CD4-positive, alpha-beta T cell treated with Interleukin-10 for 1 hour (primary cell): ENCODE measurements around the gene GRB2.
"Not testable (repeated sequence)": the region's sequence is repeated elsewhere in the genome, so short reads cannot be mapped to it uniquely, and the experiment has no call there.

ENCODE experiments used
- DNase-seq: peaks from one replicate; pipeline ENCODE4 v3.0.0-alpha.2; 2020

Gene GRB2

DNA sequence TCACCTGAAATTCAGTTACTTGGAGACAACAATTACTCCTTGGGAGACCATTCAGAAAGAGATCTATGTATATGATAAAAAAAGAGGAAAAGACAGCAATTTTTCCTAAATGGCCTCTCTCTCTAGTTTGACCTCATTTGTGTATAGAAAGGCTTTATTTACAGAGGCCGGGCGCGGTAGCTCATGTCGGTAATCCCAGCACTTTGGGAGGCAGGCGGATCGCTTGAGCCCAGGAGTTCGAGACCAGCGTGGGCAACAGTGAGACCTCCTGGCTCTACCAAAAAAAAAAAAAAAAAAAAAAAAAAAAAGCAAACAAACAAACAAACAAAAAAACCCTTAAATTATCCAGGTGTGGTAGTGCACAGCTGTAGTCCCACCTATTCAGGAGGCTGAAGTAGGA, 20.7 kb downstream of the GRB2 start:
- no peak for DNase-seq

DNA sequence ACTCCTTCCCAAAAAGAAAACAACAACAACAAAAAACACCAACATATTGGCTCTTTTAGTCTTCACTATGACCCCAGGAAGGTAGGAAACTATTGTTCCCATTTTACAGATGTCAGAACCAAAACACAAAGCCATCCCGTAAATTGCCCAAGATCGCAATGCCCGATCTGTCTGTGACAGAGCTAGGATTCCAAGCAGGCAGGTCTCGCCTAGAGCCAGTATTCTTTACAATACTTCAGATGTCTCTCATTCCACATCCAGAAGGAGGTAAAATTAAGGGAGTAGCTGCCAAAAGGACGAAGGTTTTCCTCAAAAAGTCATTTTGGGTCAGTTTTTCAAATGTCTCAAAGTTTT, 21.7 kb downstream of the GRB2 start:
- DNase-seq, result no peak

DNA sequence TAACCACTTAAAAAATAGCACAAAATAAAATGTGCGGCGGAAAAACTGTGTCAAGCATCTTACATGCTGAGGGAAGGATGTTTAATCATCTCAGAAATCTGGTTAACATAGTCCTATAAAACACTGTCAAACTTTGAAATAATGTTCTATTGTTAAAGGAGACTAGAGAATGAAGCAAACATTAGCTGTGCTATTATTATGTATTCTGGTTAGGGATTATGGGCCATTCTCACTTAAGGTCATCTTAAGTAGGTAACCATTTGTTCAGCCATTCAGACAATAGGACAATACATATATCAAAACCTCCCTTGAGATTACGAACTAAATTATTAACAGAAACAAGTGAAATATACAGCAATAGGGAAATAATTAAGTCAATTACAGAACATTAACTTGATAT, 24.7 kb downstream of the GRB2 start:
- no peak for DNase-seq

DNA sequence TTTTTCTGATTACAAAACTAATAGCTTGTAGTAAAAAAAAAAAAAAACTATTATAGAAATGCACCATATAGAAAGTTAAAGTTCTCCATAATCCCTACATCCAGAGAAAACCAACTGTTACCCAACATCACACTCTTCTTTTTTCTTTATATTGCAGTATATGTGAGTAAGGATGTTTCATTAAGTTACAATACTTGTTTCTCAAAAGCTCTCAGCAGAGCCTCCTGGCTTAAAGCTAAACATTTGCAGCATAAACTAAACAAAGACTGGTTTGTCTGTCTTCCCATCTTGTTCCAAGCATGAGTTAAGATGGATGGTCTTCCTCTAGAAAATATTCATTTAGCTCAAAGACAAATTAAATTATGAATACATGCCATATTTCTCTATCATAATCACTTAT, 25.2 kb downstream of the GRB2 start:
- no peak for DNase-seq

DNA sequence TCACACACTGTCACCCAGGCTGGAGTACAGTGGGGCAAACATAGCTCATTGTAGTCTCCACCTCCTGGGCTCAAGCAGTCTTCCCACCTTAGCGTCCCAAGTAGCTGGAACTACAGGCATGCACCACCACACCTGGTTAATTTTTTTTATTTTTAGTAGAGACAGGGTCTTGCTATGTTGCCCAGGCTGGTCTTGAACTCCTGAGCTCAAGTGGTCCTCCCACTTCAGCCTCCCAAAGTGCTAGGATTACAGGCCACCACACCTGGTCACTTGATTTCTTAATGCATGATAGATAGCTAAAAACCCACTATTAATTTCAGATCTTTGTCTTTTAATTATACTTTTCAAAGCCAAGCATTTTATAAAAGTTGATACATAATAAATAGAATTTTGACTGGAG, 26.1 kb downstream of the GRB2 start:
- not testable (repeated sequence) for DNase-seq

DNA sequence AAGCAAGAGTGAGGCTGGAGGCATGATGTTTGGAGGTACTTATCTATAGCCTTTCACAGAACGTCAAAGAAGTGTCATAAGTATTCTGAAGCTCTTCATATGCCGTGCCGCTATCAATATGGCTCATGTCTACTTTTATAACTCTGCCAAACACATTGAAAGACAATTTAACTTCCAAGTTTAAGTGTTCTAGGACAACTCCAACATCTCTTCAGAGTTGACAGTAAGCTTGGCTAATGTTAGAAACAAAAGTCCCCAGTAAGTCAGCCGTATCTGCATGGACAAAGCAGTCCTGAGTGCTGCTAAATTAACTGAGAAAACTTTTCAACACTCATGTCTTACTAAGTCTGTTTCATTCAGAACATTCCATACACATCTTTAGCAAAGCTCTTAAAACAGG, 32.2 kb downstream of the GRB2 start:
- DNase-seq, result no peak

DNA sequence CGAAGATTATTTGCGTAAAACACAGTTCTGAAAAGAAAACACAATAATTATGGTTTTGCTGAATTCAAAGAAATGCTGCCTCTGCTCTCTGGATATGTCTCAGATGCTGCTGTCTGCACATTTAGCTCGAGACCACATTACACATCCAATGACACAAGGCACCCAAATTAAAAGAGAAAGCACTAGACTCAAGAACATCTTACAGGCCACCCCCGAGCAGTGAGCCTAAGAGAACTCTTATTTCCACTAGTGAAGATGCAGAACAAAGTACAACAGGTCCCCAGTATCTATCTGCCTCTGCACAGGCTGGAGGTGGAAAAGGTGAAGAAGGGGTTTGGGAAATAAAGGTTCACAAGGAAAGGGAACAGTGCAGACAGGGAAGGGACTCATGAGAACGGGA, 33.5 kb downstream of the GRB2 start:
- DNase-seq, result no peak

DNA sequence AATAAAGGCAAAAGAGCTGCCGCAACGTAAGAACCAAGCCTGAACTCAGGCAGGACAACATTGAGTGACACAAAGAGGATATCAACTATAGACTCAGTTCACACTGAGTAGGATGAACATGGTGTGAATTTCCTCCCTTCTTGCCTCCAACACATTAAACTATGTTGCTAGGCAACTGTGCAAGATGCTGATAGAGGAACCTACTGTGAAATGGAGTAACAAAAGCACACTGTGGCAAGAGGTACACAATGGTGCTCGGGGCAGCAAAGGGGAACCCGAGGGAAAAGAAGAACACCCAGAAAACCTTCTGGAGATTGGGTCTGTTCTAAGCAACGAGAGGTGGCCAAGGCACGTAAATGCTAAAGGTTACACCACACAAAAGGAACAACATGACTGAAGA, 34.1 kb downstream of the GRB2 start:
- peak; percentile 28 for DNase-seq

DNA sequence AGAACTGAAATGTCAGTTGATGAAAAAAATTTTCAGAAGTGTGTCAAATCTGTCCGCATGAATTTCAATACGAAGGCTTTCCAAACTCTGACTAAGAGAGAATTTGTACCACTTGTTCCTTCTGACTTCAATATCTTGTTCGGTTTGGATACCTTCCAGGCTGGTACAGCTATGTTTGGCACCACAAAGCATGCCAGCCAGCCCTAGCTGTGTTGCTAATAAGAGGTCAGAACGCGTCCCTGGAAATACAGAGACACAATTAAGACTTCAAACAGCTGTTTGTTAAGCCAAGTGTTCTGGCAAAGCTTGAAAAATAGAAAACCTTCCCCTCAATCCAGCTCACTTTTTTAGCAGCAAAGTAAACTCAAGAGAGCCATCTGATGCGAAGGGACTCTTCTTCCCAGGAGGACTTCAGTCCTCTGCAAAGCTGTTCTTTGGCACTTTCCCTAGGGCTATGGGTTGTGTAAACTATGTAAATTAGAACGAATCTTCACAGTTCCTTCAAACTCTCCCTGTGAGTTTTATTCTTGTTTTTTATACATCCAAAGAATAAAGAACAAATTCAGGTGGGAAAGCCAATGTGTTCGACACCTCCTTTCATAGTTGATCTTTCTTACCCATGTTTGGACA, 35.1 kb downstream of the GRB2 start:
- DNase-seq, result no peak

DNA sequence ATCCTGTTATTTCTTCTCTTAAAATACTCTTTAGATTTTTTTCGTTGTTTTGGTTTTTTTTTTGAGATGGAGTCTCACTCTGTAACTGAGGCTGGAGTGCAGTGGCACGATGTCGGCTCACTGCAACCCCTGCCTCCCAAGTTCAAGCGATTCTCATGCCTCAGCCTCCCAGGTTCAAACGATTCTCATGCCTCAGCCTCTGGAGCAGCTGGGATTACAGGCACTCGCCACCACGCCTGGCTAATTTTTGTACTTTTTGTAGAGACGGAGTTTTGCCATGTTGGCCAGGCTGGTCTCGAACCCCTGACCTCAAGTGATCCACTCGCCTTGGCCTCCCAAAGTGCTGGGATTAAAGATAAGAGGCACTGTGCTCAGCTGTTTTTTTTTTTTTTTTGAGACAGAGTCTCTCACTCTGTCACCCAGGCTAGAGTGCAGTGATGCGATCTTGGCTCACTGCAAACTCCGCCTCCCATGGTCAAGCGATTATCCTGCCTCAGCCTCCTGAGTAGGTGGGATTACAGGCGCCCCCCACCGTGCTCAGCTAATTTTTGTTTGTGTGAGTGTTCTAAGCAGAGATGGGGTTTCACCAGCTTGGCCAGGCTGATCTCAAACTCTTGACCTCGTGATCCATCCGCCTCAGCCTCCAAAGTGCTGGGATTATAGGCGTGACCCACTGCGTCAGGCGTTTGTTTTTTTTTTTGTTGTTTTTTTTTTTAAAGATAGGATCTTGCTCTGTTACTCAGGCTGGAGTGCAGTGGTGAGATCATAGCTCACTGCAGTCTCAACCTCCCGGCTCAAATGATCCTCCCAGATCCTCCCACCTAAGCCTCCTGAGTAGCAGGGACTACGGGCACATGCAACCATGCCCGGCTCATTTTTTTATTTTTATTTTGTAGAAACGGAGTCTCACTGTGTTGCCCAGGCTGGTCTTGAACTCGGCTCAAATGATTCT, 37.4 kb downstream of the GRB2 start:
- DNase-seq, result not testable (repeated sequence)

DNA sequence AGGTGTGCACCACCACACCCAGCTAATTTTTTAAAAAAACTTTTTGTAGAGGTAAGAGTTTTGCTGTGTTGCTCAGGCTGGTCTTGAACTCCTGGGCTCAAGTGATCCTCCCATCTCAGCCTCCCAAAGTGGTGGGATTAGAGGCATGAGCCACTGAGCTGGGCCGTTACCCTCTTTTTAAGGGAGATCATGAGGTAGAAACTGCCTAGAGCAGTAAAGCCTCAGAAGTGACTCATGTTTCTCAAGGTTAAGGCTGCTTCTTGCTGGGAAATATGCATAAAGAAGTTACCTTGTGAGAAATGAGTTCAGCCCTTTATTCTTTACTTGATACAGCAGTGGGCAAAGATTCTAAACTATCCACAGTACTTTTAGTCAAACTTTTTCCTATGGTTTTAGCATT, 38.2 kb downstream of the GRB2 start:
- DNase-seq, result no peak

DNA sequence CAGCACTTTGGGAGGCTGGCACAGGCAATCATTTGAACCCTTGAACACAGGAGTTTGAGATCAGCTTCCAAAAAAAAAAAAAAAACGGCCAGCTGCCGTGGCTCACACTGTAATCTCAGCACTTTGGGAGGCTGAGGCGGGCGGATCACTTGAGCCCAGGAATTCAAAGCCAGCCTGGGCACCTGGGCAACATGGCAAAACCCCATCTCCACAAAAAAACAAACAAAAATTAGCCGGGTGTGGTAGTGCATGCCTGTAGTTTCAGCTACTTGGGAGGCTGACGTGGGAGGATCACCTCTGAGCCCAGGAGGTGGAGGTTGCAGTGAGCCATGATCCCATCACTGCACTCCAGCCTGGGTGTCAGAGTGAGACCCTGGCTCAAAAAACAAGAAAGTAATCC, 39.0 kb downstream of the GRB2 start:
- DNase-seq, result no peak

DNA sequence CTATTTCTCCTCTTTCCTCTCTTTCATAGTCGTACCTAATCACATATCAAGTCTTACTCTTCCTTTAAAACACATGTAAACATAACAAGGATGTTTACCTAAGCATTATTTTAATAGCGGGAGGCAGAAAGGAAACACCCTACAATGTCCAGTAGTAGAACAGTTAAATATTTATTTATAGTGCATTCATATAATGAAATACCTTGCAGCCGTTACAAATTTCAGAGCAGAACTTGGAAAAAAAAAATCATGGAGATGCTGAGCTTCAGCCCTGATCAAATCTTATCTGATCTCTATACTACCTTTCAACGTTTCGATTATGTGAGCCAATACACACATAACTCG, 39.6 kb downstream of the GRB2 start:
- no peak for DNase-seq

DNA sequence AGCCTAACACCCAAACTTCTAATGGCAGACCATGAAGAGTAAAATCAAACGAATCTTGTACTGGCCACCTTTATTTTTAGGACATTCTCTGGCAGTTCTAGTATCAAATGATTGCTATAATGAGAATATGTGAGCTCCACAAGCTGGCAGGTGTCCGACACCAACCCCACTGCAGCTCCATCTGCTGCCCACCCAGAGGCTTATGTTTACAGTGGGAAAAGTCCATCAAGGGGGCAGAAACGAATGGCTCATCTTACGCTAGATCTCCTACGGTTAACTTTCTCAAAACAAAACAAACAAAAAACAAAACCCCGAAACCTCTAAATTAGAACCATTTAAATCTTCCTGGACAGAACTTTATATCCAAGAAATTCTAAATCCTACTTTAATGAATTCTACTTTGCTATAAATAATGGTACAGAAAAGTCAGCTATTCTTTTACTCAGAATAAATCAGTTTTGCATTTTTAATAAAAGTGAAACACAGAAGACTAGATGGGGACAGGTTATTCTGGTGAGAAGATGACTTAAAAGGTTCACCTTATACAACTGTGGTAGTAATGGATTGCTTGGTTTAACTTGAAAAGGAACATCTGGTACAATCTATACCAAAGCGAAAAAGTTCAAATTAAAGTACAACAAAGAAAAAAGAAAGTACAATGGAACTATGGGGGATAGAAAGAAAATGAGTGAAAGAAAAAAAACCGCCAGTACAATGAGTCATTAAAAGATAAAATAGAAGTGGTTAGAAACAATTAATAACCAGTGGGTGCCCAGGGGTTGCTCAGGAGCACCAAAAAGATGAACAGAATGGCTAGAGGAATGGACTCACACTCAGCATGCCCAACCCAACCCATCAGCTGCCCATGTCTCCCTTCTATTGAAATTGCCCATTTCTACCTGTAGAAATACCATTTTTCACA, 40.2 kb downstream of the GRB2 start:
- DNase-seq, result no peak

DNA sequence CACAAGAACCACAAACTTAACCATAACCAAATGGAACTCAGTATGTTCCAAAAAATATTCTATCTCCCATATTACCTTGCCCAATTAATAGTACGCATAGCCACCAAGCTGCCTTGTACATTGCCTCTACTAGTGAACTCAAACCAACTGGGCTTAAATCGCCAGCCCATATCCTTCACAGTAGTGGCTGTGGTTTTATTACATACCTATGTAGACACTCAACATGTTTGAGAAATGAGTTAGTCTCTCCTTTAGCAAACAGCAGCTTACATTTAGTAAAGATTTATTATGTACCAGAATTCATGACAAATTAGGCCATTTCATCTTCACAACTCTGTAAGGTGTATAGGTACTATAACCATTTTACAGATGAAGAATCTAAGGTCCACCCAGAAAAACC, 41.4 kb downstream of the GRB2 start:
- no peak for DNase-seq

DNA sequence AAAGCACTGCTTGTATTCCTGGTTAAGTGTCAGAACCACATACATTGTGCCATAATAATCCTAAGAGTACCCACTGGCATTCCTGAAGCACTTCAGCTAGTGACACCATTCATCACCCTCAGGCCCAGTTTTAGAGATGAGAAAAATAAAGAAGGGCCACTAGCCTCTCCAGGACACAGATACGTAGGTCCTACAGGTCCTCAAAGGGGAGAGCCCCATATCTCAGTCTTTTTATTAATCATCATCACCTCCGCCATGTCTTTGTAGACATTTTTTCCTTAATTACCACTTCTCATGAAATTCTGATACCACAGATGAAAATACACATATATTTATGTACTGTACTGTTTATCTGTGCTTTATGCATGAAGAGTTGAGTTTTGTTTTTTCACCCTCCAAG, 43.5 kb downstream of the GRB2 start:
- no peak for DNase-seq

DNA sequence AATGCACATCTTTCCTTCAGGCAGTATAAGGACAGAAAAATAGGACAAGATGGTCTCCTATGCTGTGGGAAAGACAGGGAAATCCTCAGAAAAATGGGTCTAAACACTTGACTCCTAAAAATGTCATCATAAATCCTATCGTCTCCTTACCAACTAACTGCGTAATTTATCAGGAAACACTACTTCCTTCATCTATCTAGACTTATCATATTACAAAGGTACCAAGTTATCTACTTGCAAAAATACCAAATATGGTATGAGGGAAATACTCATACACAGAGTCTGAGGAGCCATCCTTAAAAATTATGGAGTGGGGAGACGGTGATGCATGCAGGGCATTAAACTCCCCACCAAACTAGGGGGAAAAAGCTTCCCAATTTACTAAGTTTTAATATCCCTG, 44.1 kb downstream of the GRB2 start:
- DNase-seq, result no peak

DNA sequence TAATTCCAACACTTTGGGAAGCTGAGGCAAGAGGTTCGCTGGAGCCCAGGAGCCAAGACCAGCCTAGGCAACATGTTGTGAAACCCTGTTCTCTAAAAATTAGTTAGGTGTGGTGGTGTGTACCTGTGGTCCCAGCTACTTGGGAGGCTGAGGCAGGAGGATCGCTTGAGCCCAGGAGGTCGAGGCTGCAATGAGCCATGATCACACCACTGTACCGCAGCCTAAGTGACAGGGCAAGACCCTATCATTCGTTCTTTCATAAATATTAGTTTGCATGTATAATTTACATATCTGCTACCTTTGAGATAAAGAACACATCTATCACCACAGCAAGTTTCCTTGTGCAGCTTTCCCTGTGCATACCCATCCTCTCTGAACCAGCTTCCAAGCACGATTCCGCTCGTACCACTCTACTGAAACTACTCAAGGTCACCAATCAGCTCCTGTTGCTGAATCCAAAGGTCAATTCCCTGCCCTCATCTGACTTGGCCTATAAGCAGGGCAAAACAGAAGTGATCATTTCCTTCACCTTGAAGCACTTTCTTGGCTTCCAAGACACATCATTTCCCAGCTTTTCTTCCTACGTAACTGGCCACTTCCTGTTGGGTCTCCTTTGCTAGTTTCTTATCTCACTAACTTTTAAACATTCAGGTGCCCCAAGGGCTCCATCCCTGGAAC, 49.1 kb downstream of the GRB2 start:
- DNase-seq, result no peak

DNA sequence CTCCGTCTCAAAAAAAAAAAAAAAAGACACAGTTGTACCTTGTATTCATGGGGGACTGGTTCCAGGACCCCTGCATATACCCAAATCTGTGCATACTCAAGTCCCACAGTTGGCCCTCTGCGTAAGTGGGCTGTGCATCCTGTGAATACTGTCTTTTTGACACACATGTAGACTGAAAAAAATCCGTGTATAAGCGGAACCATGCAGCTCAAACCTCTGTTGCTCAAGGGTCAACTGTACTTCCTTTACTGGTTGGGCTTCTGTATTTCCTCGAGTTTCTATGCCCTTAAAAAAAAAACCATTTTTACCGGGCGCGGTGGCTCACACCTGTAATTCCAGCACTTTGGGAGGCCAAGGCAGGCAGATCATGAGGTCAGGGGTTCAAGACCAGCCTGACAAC, 52.3 kb downstream of the GRB2 start:
- no peak for DNase-seq

DNA sequence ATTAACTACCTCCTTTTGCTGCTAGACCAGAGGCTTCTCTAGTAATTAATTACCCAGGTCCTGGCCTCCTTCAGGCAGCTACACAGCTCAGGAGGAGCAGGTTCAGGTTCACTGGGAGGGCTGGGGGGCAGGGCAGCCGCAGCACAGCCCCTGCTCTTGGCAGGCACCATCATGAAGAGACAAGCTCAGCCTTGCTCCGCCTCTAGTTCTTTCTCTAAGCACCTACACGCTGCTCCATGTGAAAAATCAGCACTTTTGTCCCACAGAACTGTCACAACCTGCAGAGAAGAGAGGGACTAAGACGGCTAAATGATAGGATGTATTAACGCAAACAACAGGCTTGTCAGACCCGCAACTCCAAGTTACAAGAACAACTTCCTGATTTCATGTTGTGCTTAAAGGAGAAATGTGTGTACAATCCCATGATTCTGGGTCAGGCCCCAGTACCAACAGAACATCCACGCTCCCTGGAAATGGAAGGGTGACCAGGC, 53.4 kb downstream of the GRB2 start:
- no peak for DNase-seq

DNA sequence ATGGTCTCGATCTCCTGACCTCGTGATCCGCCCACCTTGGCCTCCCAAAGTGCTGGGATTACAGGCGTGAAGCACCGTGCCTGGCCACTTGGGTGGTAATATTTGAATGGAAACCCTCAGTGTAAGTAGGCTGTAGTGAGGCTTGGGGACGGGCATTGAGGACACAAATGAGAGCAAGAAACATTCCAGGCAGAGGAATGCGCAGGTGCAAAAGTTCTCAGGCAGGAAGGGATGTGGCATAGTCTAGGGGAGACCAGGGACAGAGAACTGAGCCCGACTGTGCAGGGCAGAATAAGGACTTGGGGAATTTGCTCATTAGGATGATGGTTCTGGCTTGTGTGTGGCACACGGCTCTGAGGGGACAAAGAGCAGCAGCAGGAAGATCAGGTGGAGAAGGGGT, 54.8 kb downstream of the GRB2 start:
- DNase-seq, result no peak

DNA sequence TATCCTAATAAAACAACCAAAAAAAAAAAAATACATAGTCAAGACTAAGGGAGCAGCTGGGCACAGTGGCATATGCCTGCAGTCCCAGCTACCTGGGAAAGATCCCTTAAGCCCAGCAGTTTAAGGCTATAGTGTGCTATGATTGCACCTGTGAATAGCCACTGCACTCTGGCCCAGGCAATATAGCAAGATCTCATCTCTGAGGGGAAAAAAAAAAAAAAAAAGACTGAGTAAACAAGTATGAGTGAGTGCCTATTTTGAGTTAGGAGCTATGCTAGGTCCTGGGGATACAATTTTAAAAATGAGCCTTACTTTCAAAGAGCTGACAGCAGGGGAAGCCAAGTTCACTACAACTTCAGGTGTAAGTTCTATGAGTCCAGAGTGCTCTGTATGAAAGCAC, 55.4 kb downstream of the GRB2 start:
- no peak for DNase-seq

DNA sequence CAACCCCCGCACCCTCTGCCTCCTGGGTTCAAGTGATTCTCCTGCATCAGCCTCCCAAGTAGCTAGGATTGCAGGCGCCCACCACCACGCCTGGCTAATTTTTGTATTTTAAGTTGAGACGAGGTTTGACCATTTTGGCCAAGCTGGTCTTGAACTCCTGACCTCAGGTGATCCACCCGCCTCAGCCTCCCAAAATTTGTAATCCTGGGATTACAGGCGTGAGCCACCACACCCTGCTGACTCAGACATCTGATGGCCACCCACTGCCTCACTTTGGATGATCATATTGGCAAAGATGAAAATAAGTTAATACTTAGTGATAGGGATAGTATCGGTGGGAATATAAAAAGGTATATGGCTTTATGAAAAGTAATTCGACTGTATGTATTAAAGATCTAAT, 55.9 kb downstream of the GRB2 start:
- DNase-seq, result no peak
